ENCODE data around the gene TOM1.

The TOM1 gene

DNA sequence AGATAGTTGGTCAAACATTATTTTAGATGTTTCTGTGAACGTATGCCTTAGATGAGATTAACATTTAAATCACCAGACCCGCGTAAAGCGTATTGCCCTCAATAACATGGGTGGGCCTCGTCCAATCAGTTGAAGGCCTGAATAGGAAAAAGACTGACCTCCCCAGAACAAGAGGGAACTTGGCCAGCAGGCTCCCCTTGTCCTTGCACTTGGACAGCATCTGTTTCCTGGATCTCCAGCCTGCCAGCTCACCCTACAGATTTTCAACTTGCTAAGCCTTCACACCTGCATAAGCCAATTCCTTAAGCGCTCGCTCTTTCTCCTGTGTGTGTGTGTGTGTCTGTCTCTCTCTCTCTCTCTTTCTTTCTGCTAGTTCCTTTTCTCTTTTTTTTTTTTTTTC is 8.2 kb downstream of the TOM1 start:
- Histone ChIP-seq H3K27me3 (ENCODE audit: control insufficient read depth in 1 of 2, insufficient read depth in 2 of 2, low read length in 2 of 2) (no peaks in the 10 kb centered on the region), H3K4me1 (ENCODE audit: insufficient read depth, low read length) (peaks cover 15% of the 10 kb centered on the region), H3K4me3 (ENCODE audit: low read depth in 1 of 2, low read length in 2 of 2) (no peak overlapping the region), H3K9me3 (ENCODE audit: low read length) (no peaks in the 10 kb centered on the region), H3K36me3 (ENCODE audit: insufficient read depth, low read length) (peaks cover 7% of the 10 kb centered on the region), H3K9ac (ENCODE audit: low read length) (no peak overlapping the region), H3K27ac (ENCODE audit: low read depth, low read length) (no peak overlapping the region)

GRCh38 chr22:35308480-35309021 is 8.9 kb downstream of the TOM1 start:
- Histone ChIP-seq H3K4me3 (ENCODE audit: low read depth in 1 of 2, low read length in 2 of 2) (no peak overlapping the region), H3K4me1 (ENCODE audit: insufficient read depth, low read length) (peaks cover 22% of the 10 kb centered on the region), H3K36me3 (ENCODE audit: insufficient read depth, low read length) (peaks cover 7% of the 10 kb centered on the region), H3K9ac (ENCODE audit: low read length) (no peak overlapping the region), H3K9me3 (ENCODE audit: low read length) (no peaks in the 10 kb centered on the region), H3K27me3 (ENCODE audit: control insufficient read depth in 1 of 2, insufficient read depth in 2 of 2, low read length in 2 of 2) (no peaks in the 10 kb centered on the region), H3K27ac (ENCODE audit: low read depth, low read length) (no peak overlapping the region)

DNA sequence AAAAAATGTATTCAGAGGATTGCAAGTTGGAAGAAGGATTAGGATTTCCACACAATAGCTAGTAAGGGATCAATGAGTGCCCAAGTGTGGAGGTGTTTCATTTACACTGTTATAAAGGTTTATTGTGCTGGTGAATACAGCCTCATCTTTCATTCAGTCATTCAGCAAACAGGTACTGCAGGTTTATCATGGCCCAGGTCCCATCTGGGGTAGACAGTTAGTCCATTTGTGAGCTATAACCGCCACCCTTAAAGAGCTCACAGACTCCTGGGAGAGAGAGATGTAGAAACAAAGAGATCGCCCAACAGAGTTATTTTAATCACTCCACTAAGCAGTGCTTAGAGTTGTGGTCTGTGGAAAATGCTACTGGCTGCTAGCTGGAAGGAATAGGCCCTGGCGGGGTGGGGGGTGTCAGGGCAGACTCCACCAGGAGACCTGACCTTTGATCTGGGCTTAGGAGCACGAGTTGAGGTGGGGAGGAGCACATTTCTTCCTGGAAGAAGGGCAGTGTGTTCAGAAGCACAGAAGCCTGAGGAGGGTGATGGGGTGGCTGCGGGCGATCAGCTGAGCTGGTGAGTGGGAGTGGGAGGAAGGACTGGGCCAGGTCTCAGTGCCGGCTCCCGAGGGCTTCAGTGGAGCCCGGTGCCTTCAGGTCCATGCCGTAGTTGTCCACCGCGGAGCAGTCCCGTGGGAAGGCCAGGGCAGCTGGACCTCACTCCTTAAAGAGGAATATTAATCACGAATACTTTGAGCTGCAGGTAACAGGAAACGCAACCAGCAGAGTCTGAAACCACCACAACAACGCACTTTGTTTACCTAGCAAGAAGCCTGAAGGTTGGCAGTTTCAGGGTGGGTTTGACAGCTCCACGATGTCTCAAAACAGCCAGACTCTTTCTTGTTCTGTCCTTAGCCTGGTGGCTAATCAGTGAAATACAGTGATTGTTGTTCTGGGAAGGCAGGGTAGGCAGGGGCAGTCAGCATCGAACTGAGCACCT is 11.2 kb downstream of the TOM1 start:
- Histone ChIP-seq H3K9ac (ENCODE audit: low read length) (no peak overlapping the region), H3K9me3 (ENCODE audit: low read length) (no peaks in the 10 kb centered on the region), H3K36me3 (ENCODE audit: insufficient read depth, low read length) (peaks cover 3% of the 10 kb centered on the region), H3K4me1 (ENCODE audit: insufficient read depth, low read length) (peaks cover 41% of the 10 kb centered on the region), H3K27ac (ENCODE audit: low read depth, low read length) (no peak overlapping the region), H3K4me3 (ENCODE audit: low read depth in 1 of 2, low read length in 2 of 2) (no peak overlapping the region), H3K27me3 (ENCODE audit: control insufficient read depth in 1 of 2, insufficient read depth in 2 of 2, low read length in 2 of 2) (no peaks in the 10 kb centered on the region)

GRCh38 chr22:35311551-35311999 is 11.9 kb downstream of the TOM1 start:
- H3K4me1 ChIP-seq (ENCODE audit: insufficient read depth, low read length) = peaks cover 46% of the 10 kb centered on the region
- no peak overlapping the region for H3K9ac ChIP-seq (ENCODE audit: low read length)
- no peaks in the 10 kb centered on the region for H3K27me3 ChIP-seq (ENCODE audit: control insufficient read depth in 1 of 2, insufficient read depth in 2 of 2, low read length in 2 of 2)
- H3K36me3 ChIP-seq (ENCODE audit: insufficient read depth, low read length) = no peaks in the 10 kb centered on the region
- H3K4me3 ChIP-seq (ENCODE audit: low read depth in 1 of 2, low read length in 2 of 2) = no peak overlapping the region
- H3K27ac ChIP-seq (ENCODE audit: low read depth, low read length) = no peak overlapping the region
- no peaks in the 10 kb centered on the region for H3K9me3 ChIP-seq (ENCODE audit: low read length)

GRCh38 chr22:35312198-35313059 is 12.7 kb downstream of the TOM1 start:
- no peak overlapping the region for H3K27ac ChIP-seq (ENCODE audit: low read depth, low read length)

DNA sequence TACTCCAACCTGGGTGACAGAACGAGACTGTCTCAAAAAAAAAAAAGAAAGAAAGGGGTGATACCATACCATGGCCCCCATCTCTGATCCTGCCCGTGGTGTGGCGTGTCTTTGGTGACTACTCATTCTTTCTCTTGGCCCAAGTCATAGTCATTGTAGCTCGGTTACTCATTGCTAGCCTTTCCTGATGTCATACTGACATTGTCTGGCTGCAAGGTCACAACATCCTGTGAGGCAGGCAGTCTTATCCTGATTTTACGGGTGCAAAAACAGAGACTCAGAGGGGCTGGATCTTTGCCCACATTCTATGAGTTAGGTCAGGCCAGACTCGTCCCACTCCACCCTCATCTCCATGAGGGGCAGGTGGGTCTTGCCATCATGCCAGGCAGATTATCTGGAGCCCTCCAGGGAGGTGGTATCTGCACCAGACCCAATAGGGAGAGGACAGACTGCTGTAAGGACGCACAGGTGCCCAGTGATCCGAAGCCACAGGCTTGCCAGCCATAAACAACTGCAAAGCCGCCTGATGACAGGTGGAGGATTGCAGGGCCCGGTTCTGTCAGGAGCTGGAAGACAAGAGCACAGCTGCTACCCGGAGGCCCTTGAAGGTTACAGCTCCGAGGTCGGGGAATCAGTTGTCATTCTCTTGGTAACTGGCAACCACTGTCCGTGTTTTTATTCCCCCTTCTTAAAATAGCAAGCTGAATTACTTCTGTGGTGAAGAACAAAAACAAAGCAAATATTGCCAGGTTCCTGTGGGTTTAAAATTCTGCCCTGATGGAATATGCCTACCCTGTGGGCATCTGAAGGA is 13.8 kb downstream of the TOM1 start:
- H3K9ac ChIP-seq (ENCODE audit: low read length) = peak overlapping the region; percentile 20
- peak overlapping the region in 1 of 2 donors; percentile 26 for H3K4me3 ChIP-seq (ENCODE audit: low read depth in 1 of 2, low read length in 2 of 2)
- no peaks in the 10 kb centered on the region for H3K9me3 ChIP-seq (ENCODE audit: low read length)
- peaks cover 34% of the 10 kb centered on the region for H3K4me1 ChIP-seq (ENCODE audit: insufficient read depth, low read length)
- H3K36me3 ChIP-seq (ENCODE audit: insufficient read depth, low read length) = peaks cover 8% of the 10 kb centered on the region
- no peaks in the 10 kb centered on the region for H3K27me3 ChIP-seq (ENCODE audit: control insufficient read depth in 1 of 2, insufficient read depth in 2 of 2, low read length in 2 of 2)
- H3K27ac ChIP-seq (ENCODE audit: low read depth, low read length) = peak overlapping the region; percentile 21

More at GRCh38 chr22:35312198-35313059, 12.7 kb downstream of the TOM1 start:
- H3K27me3 ChIP-seq (ENCODE audit: control insufficient read depth in 1 of 2, insufficient read depth in 2 of 2, low read length in 2 of 2) = no peaks in the 10 kb centered on the region
- no peak overlapping the region for H3K4me3 ChIP-seq (ENCODE audit: low read depth in 1 of 2, low read length in 2 of 2)
- H3K9me3 ChIP-seq (ENCODE audit: low read length) = no peaks in the 10 kb centered on the region
- H3K4me1 ChIP-seq (ENCODE audit: insufficient read depth, low read length) = peaks cover 37% of the 10 kb centered on the region
- no peaks in the 10 kb centered on the region for H3K36me3 ChIP-seq (ENCODE audit: insufficient read depth, low read length)
- H3K9ac ChIP-seq (ENCODE audit: low read length) = no peak overlapping the region

DNA sequence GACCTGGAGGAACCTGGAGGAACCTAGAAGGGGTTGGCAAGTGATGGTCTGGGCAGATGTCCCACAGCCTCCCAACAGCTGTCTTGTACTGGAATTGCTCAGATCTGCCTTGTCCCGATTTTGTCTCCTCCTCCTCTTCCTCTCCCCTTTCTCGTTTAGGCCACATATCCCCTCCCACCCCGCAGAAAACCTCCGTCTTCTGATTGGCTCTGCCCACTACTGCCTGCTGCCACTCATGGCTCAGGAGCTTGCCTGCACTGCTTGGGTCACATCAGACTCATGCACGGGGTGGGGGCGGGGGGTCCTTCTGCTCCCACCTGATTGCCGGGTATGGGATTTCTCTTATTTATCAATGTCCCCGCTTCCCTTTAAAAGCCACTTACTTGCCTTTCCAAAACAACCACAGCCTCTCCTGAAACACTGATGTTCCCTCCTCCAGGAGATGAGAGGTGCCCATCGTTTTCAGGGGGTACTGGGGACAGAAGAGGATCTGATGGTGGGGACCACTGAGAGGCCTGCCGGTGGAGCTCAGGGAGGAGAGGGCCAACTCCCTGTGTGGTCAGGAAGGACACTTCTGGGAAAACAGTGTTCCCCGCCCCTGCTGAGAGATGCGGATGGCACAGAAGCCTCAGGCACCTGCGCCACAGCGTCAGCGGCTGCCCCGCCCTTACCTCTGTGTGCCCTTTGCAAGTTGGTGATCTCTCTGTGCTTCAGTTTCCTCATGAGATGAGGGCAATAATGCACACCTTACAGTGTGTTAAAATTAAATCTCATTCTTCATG is 14.7 kb downstream of the TOM1 start:
- H3K9me3 ChIP-seq (ENCODE audit: low read length) = no peaks in the 10 kb centered on the region
- H3K4me1 ChIP-seq (ENCODE audit: insufficient read depth, low read length) = peaks cover 34% of the 10 kb centered on the region
- H3K9ac ChIP-seq (ENCODE audit: low read length) = no peak overlapping the region
- peaks cover 16% of the 10 kb centered on the region for H3K36me3 ChIP-seq (ENCODE audit: insufficient read depth, low read length)
- peak overlapping the region; percentile 21 for H3K27ac ChIP-seq (ENCODE audit: low read depth, low read length)
- no peaks in the 10 kb centered on the region for H3K27me3 ChIP-seq (ENCODE audit: control insufficient read depth in 1 of 2, insufficient read depth in 2 of 2, low read length in 2 of 2)
- no peak overlapping the region for H3K4me3 ChIP-seq (ENCODE audit: low read depth in 1 of 2, low read length in 2 of 2)

GRCh38 chr22:35315141-35315854 is 15.6 kb downstream of the TOM1 start:
- Histone ChIP-seq H3K9me3 (ENCODE audit: low read length) (no peaks in the 10 kb centered on the region), H3K4me3 (ENCODE audit: low read depth in 1 of 2, low read length in 2 of 2) (no peak overlapping the region), H3K9ac (ENCODE audit: low read length) (no peak overlapping the region), H3K27ac (ENCODE audit: low read depth, low read length) (no peak overlapping the region), H3K4me1 (ENCODE audit: insufficient read depth, low read length) (peaks cover 34% of the 10 kb centered on the region), H3K36me3 (ENCODE audit: insufficient read depth, low read length) (peaks cover 25% of the 10 kb centered on the region), H3K27me3 (ENCODE audit: control insufficient read depth in 1 of 2, insufficient read depth in 2 of 2, low read length in 2 of 2) (no peaks in the 10 kb centered on the region)

GRCh38 chr22:35315855-35316745 is 16.4 kb downstream of the TOM1 start:
- H3K9me3 ChIP-seq (ENCODE audit: low read length) = no peaks in the 10 kb centered on the region
- H3K4me1 ChIP-seq (ENCODE audit: insufficient read depth, low read length) = peaks cover 34% of the 10 kb centered on the region
- H3K27me3 ChIP-seq (ENCODE audit: control insufficient read depth in 1 of 2, insufficient read depth in 2 of 2, low read length in 2 of 2) = no peaks in the 10 kb centered on the region
- H3K9ac ChIP-seq (ENCODE audit: low read length) = no peak overlapping the region
- no peak overlapping the region for H3K27ac ChIP-seq (ENCODE audit: low read depth, low read length)
- H3K4me3 ChIP-seq (ENCODE audit: low read depth in 1 of 2, low read length in 2 of 2) = no peak overlapping the region
- peaks cover 30% of the 10 kb centered on the region for H3K36me3 ChIP-seq (ENCODE audit: insufficient read depth, low read length)

All from muscle layer of colon (tissue), 2 donors.